ENCODE measurements around the gene ATRIP.
"Not testable (repeated sequence)": the region's sequence is repeated elsewhere in the genome, so short reads cannot be mapped to it uniquely, and the experiment has no call there.

Gene ATRIP

DNA sequence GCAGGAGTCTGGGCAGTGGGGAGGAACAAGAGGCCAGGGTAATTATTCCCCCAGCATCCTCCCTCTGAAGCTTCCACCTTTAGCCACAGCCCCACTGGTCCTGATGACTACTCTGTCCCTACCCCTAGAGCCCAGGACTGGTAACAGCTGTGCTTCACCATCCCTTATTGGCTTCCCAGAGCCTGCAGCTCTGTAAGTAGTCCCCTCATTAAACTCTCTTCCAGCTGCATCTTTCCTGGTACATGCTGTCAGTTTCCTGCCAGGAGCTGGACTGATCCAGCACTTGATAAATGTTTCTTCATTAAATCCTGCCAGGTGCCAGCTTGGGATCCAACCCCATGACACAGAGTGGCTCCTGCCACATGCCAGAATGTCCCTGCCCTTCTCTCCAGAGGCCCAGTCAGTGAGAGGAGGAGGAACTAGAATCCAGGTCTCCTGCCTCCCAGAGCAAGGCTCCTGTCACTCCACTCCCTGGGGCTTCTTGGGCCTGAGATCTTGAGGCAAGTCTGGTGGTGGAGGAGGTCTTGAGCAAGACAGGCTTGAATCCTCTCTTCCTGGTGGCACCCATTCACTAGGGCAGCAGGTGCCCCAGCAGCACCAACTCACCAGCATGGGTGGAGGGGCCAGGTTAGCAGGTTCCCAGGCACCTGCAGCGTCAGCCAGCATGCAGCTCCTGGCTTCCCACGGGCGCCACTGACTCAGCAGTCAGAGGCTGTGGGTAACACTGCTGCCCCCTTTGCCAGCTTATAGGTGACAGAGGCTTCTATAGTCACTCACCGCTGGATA is 47.0 kb upstream of the ATRIP start:
- H3K27me3 ChIP-seq (ENCODE audit: insufficient read depth, low read length), result 0 out of 2 replicates have a peak, but pooled peaks cover 8% of the 10 kb centered on the region
- H3K79me2 ChIP-seq (ENCODE audit: insufficient read depth, low read length), result no peaks in the 10 kb centered on the region
- H3K9me3 ChIP-seq (ENCODE audit: low read length), result no peaks in the 10 kb centered on the region
- H3K4me2 ChIP-seq (ENCODE audit: low read length), result no peak overlapping the region
- H2AFZ ChIP-seq (ENCODE audit: low read length), result no peak overlapping the region
- H3K9ac ChIP-seq (ENCODE audit: low read length), result no peak overlapping the region
- no peaks in the 10 kb centered on the region for H3F3A ChIP-seq (ENCODE audit: insufficient read depth, low read length)
- no peak overlapping the region for H3K4me3 ChIP-seq (ENCODE audit: low read depth, low read length, poor library complexity, severe bottlenecking)
- H3K9me2 ChIP-seq (ENCODE audit: low read depth, low read length), result no peaks in the 10 kb centered on the region
- TF ChIP-seq EZH2 (IDR thresholded peaks at IDR 0.05; ENCODE audit: borderline replicate concordance, low read length), result no peak
- TF ChIP-seq, protein P1, sequence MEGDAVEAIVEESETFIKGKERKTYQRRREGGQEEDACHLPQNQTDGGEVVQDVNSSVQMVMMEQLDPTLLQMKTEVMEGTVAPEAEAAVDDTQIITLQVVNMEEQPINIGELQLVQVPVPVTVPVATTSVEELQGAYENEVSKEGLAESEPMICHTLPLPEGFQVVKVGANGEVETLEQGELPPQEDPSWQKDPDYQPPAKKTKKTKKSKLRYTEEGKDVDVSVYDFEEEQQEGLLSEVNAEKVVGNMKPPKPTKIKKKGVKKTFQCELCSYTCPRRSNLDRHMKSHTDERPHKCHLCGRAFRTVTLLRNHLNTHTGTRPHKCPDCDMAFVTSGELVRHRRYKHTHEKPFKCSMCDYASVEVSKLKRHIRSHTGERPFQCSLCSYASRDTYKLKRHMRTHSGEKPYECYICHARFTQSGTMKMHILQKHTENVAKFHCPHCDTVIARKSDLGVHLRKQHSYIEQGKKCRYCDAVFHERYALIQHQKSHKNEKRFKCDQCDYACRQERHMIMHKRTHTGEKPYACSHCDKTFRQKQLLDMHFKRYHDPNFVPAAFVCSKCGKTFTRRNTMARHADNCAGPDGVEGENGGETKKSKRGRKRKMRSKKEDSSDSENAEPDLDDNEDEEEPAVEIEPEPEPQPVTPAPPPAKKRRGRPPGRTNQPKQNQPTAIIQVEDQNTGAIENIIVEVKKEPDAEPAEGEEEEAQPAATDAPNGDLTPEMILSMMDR (IDR thresholded peaks at IDR 0.05; ENCODE audit: low read length), result no peak
- no peaks in the 10 kb centered on the region for H3K4me1 ChIP-seq (ENCODE audit: insufficient read depth, low read length, severe bottlenecking)
- no peaks in the 10 kb centered on the region for H4K20me1 ChIP-seq (ENCODE audit: insufficient read depth, low read length)
- no peaks in the 10 kb centered on the region for H3K36me3 ChIP-seq (ENCODE audit: insufficient read depth, low read length)
- no peak overlapping the region for H3K27ac ChIP-seq (ENCODE audit: low read depth, low read length, poor library complexity, severe bottlenecking)

DNA sequence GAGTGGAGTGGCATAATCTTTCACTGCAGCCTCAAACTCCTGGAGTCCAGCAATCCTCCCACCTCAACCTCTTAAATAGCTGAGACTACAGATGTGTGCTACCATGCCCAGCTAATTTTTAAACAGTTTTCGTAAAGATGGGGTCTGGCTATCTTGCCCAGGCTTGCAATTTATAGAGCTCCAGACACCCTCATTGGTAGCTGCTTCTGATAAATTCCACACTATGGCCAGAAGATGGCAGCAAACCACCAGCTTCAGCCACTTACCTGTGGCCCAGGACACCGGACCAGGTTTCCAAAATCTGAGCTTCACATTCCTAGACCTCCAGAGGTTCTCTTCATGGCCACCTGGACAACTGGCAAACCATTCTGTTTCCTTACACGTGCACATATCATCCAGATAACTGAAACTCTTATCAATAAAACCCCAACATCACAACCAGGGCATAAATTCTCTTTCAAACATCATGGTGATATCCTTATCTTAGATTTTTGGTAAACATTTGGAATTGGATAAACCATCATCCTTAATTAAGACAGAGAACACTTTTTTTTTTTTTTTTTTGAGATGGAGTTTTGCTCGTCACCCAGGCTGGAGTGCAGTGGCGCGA is 45.6 kb upstream of the ATRIP start:
- no peaks in the 10 kb centered on the region for H3K4me1 ChIP-seq (ENCODE audit: insufficient read depth, low read length, severe bottlenecking)
- H3K79me2 ChIP-seq (ENCODE audit: insufficient read depth, low read length), result no peaks in the 10 kb centered on the region
- 0 out of 2 replicates have a peak, but pooled peaks cover 8% of the 10 kb centered on the region for H3K27me3 ChIP-seq (ENCODE audit: insufficient read depth, low read length)
- no peak overlapping the region for H3K4me2 ChIP-seq (ENCODE audit: low read length)
- no peak overlapping the region for H3K4me3 ChIP-seq (ENCODE audit: low read depth, low read length, poor library complexity, severe bottlenecking)
- no peaks in the 10 kb centered on the region for H4K20me1 ChIP-seq (ENCODE audit: insufficient read depth, low read length)
- H3K36me3 ChIP-seq (ENCODE audit: insufficient read depth, low read length), result no peaks in the 10 kb centered on the region
- H3K27ac ChIP-seq (ENCODE audit: low read depth, low read length, poor library complexity, severe bottlenecking), result no peak overlapping the region
- H3K9me3 ChIP-seq (ENCODE audit: low read length), result no peaks in the 10 kb centered on the region
- no peaks in the 10 kb centered on the region for H3F3A ChIP-seq (ENCODE audit: insufficient read depth, low read length)
- no peak overlapping the region for H2AFZ ChIP-seq (ENCODE audit: low read length)
- no peak for TF ChIP-seq EZH2 (IDR thresholded peaks at IDR 0.05; ENCODE audit: borderline replicate concordance, low read length)
- TF ChIP-seq, protein P1 (IDR thresholded peaks at IDR 0.05; ENCODE audit: low read length), result peak; percentile 87
- H3K9me2 ChIP-seq (ENCODE audit: low read depth, low read length), result no peaks in the 10 kb centered on the region
- no peak overlapping the region for H3K9ac ChIP-seq (ENCODE audit: low read length)

DNA sequence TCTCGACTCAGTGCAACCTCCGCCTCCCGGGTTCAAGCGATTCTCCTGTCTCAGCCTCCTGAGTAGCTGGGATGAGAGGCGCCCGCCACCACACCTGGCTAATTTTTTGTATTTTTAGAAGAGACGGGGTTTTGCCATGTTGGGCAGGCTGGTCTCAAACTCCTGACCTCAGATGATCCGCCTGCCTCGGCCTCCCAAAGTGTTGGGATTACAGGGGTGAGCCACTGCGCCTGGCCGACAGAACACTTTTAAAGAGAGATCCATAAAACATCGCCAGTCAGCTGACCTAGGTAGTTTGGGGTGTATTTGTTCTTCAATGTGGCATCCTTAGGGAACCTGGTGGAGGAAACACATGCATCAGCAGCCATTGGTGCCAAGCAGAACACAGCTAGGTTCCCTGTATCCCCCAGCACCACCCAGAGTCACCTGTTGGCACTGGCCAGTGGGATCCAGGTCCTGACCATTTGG is 45.1 kb upstream of the ATRIP start:
- not testable (repeated sequence) for H4K20me1 ChIP-seq (ENCODE audit: insufficient read depth, low read length); H3K27ac ChIP-seq (ENCODE audit: low read depth, low read length, poor library complexity, severe bottlenecking); H3K27me3 ChIP-seq (ENCODE audit: insufficient read depth, low read length); H3K4me2 ChIP-seq (ENCODE audit: low read length); H3F3A ChIP-seq (ENCODE audit: insufficient read depth, low read length); H3K36me3 ChIP-seq (ENCODE audit: insufficient read depth, low read length); H2AFZ ChIP-seq (ENCODE audit: low read length); H3K4me1 ChIP-seq (ENCODE audit: insufficient read depth, low read length, severe bottlenecking); H3K9ac ChIP-seq (ENCODE audit: low read length); H3K4me3 ChIP-seq (ENCODE audit: low read depth, low read length, poor library complexity, severe bottlenecking); H3K9me3 ChIP-seq (ENCODE audit: low read length); H3K79me2 ChIP-seq (ENCODE audit: insufficient read depth, low read length); H3K9me2 ChIP-seq (ENCODE audit: low read depth, low read length)

All from OCI-LY1 (cell line).